PC-9 (cell line): ENCODE data around the gene TMEM30B.

Experiments used
- EZH2 ChIP-seq: fragments of 200-600 bp; sonication (generic); IDR thresholded peaks from 2 replicates; pipeline ENCODE4 v1.8.0; 2017; ENCODE audit warnings: antibody characterized with exemption, low read depth
- TF ChIP-seq, protein P1 (sequence below): fragments of 200-600 bp; sonication (generic); conservative IDR thresholded peaks from 2 replicates; pipeline ENCODE4 v1.6.1; 2017; ENCODE audit warnings: mixed run types, antibody characterized with exemption, mild to moderate bottlenecking, moderate library complexity

GRCh38 chr14:61322799-61323290 is 41.7 kb upstream of the TMEM30B start:
- TF ChIP-seq, protein P1, sequence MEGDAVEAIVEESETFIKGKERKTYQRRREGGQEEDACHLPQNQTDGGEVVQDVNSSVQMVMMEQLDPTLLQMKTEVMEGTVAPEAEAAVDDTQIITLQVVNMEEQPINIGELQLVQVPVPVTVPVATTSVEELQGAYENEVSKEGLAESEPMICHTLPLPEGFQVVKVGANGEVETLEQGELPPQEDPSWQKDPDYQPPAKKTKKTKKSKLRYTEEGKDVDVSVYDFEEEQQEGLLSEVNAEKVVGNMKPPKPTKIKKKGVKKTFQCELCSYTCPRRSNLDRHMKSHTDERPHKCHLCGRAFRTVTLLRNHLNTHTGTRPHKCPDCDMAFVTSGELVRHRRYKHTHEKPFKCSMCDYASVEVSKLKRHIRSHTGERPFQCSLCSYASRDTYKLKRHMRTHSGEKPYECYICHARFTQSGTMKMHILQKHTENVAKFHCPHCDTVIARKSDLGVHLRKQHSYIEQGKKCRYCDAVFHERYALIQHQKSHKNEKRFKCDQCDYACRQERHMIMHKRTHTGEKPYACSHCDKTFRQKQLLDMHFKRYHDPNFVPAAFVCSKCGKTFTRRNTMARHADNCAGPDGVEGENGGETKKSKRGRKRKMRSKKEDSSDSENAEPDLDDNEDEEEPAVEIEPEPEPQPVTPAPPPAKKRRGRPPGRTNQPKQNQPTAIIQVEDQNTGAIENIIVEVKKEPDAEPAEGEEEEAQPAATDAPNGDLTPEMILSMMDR, result no peak
- TF ChIP-seq EZH2, result no peak
